HG03039 (cell line): Measurements from ENCODE around the gene MLF1.
"Not testable (repeated sequence)": the region's sequence is repeated elsewhere in the genome, so short reads cannot be mapped to it uniquely, and the experiment has no call there.

Experiments
- ATAC-seq: cut with Tn5 transposase; IDR thresholded peaks from one replicate; pipeline ENCODE4 v1.9.1; 2021; ENCODE audit warnings: mild to moderate bottlenecking, moderate library complexity; ENCODE audit not compliant: unreplicated experiment

MLF1 gene

GRCh38 chr3:158570999-158571702 lies at the start of gene MLF1:
Gene MLF1, plus strand, starts transcription at chr3:158571194. Its CDS starts 107 bp downstream, at chr3:158571301.
- peak; percentile 99 for ATAC-seq

- ATAC-seq, result no peak
Measured at GRCh38 chr3:158522221-158523136, 48.5 kb upstream of the MLF1 start.

- ATAC-seq, result no peak
Measured at GRCh38 chr3:158528076-158528674, 42.8 kb upstream of the MLF1 start.

GRCh38 chr3:158531334-158531733 lies 39.7 kb upstream of the MLF1 start:
- ATAC-seq, result no peak

- ATAC-seq, result no peak
Measured at GRCh38 chr3:158532099-158532734, 38.8 kb upstream of the MLF1 start.

- no peak for ATAC-seq
Measured at GRCh38 chr3:158535918-158536317, 35.1 kb upstream of the MLF1 start.

GRCh38 chr3:158539414-158540014 lies 31.5 kb upstream of the MLF1 start:
- ATAC-seq, result no peak

- no peak for ATAC-seq
Measured at GRCh38 chr3:158540066-158540465, 30.9 kb upstream of the MLF1 start.

- no peak for ATAC-seq
Measured at GRCh38 chr3:158548691-158549090, 22.3 kb upstream of the MLF1 start.

GRCh38 chr3:158549938-158550337 lies 21.1 kb upstream of the MLF1 start:
- not testable (repeated sequence) for ATAC-seq

- ATAC-seq, result no peak
Measured at GRCh38 chr3:158552124-158552523, 18.9 kb upstream of the MLF1 start.

GRCh38 chr3:158559504-158559903 lies 11.5 kb upstream of the MLF1 start:
- ATAC-seq, result no peak

- no peak for ATAC-seq
Measured at GRCh38 chr3:158560979-158561378, 10.0 kb upstream of the MLF1 start.

GRCh38 chr3:158562674-158563073 lies 8.3 kb upstream of the MLF1 start:
- ATAC-seq, result no peak

GRCh38 chr3:158563076-158563475 lies 7.9 kb upstream of the MLF1 start:
- ATAC-seq, result no peak

- no peak for ATAC-seq
Measured at GRCh38 chr3:158565076-158565475, 5.9 kb upstream of the MLF1 start.

GRCh38 chr3:158568784-158569183 lies 2.2 kb upstream of the MLF1 start:
- no peak for ATAC-seq

GRCh38 chr3:158569794-158570193 lies 1.2 kb upstream of the MLF1 start:
- no peak for ATAC-seq

- ATAC-seq, result no peak
Measured at GRCh38 chr3:158571969-158572765, 1.2 kb downstream of the MLF1 start.

GRCh38 chr3:158572766-158573060 lies 1.7 kb downstream of the MLF1 start:
- ATAC-seq, result no peak
